ENCODE measurements around the gene CD226.
A peak's percentile ranks its signal among the peaks of the same experiment; 100 is the strongest.
"Not testable (repeated sequence)": the region's sequence is repeated elsewhere in the genome, so short reads cannot be mapped to it uniquely, and the experiment has no call there.

The CD226 gene

GRCh38 chr18:69899154-69899923 is 48.3 kb downstream of the CD226 start:
- DNase-seq, result not testable (repeated sequence)

GRCh38 chr18:69898241-69898861 is 49.3 kb downstream of the CD226 start:
- no peak for DNase-seq

- DNase-seq, result no peak
Observed at GRCh38 chr18:69897397-69898108, 50.1 kb downstream of the CD226 start.

GRCh38 chr18:69895066-69896047 is 52.3 kb downstream of the CD226 start:
- DNase-seq, result peak; percentile 54

GRCh38 chr18:69894467-69894866 is 53.2 kb downstream of the CD226 start:
- no peak for DNase-seq

- no peak for DNase-seq
Observed at GRCh38 chr18:69890558-69890957, 57.1 kb downstream of the CD226 start.

- DNase-seq, result no peak
Observed at GRCh38 chr18:69889009-69889408, 58.7 kb downstream of the CD226 start.

GRCh38 chr18:69887256-69887655 is 60.4 kb downstream of the CD226 start:
- no peak for DNase-seq

GRCh38 chr18:69885841-69886531 is 61.7 kb downstream of the CD226 start:
- no peak for DNase-seq

GRCh38 chr18:69885355-69885754 is 62.3 kb downstream of the CD226 start:
- DNase-seq, result no peak

GRCh38 chr18:69883781-69884180 is 63.9 kb downstream of the CD226 start:
- DNase-seq, result no peak

- no peak for DNase-seq
Observed at GRCh38 chr18:69882965-69883668, 64.6 kb downstream of the CD226 start.

- no peak for DNase-seq
Observed at GRCh38 chr18:69880083-69880482, 67.6 kb downstream of the CD226 start.

GRCh38 chr18:69879051-69879450 is 68.6 kb downstream of the CD226 start:
- not testable (repeated sequence) for DNase-seq

- DNase-seq, result no peak
Observed at GRCh38 chr18:69878213-69878933, 69.3 kb downstream of the CD226 start.

GRCh38 chr18:69876490-69876889 is 71.2 kb downstream of the CD226 start:
- DNase-seq, result no peak

- no peak for DNase-seq
Observed at GRCh38 chr18:69874058-69874457, 73.6 kb downstream of the CD226 start.

GRCh38 chr18:69872661-69873060 is 75.0 kb downstream of the CD226 start:
- DNase-seq, result no peak

GRCh38 chr18:69871363-69871762 is 76.3 kb downstream of the CD226 start:
- DNase-seq, result no peak

GRCh38 chr18:69870736-69871135 is 76.9 kb downstream of the CD226 start:
- no peak for DNase-seq

GRCh38 chr18:69866212-69866611 is 81.5 kb downstream of the CD226 start:
- DNase-seq, result no peak
